ENCODE measurements around the gene FSD2. TPM values are rescaled to one million over a fixed set of nuclear protein-coding genes. Genes with fewer than 3 reads are reported as not detected.
"Not testable (repeated sequence)": the region's sequence is repeated elsewhere in the genome, so short reads cannot be mapped to it uniquely, and the experiment has no call there.

FSD2 gene
- total and polyA plus RNA-seq, 7 donors, result 0.51 to 65.3 (median 27.5) TPM

GRCh38 chr15:82710926-82711490, 94.9 kb downstream of the FSD2 start:
- 94 to 98% (median 97%) methylated on average over 26 of the region's 26 CpGs for WGBS, 3 donors
- Histone ChIP-seq H3K4me1 (peaks cover 7% of the 10 kb centered on the region), H3K27ac (no peak overlapping the region), H3K27me3 (ENCODE audit: insufficient read depth in 3 of 3, low read length in 2 of 3) (peaks cover 0 to 21% (median 5%) of the 10 kb centered on the region in 3 donors), H3K4me3 (no peak overlapping the region), H3K36me3 (ENCODE audit: insufficient read depth in 1 of 2, low read depth in 1 of 2) (no peaks in the 10 kb centered on the region), H3K9me3 (no peaks in the 10 kb centered on the region)
- no peak for TF ChIP-seq CTCF (IDR thresholded peaks at IDR 0.05)
- ATAC-seq, result no peak
- intact Hi-C loops (cut with DNase I), result no loop called here
- no peak for DNase-seq

- WGBS, 3 donors, result 13 to 14% (median 14%) methylated on average over 14 of the region's 14 CpGs
- Histone ChIP-seq H3K27ac (no peak overlapping the region), H3K36me3 (ENCODE audit: insufficient read depth in 1 of 2, low read depth in 1 of 2) (no peaks in the 10 kb centered on the region), H3K27me3 (ENCODE audit: insufficient read depth in 3 of 3, low read length in 2 of 3) (peaks cover 0 to 21% (median 5%) of the 10 kb centered on the region in 3 donors), H3K4me3 (peak overlapping the region; percentile 77), H3K9me3 (no peaks in the 10 kb centered on the region), H3K4me1 (peaks cover 7% of the 10 kb centered on the region)
- intact Hi-C loops (cut with DNase I), result no loop called here
- no peak for TF ChIP-seq CTCF (IDR thresholded peaks at IDR 0.05)
- no peak for ATAC-seq
- no peak for DNase-seq
Measured at GRCh38 chr15:82710208-82710555, 95.7 kb downstream of the FSD2 start.

DNA sequence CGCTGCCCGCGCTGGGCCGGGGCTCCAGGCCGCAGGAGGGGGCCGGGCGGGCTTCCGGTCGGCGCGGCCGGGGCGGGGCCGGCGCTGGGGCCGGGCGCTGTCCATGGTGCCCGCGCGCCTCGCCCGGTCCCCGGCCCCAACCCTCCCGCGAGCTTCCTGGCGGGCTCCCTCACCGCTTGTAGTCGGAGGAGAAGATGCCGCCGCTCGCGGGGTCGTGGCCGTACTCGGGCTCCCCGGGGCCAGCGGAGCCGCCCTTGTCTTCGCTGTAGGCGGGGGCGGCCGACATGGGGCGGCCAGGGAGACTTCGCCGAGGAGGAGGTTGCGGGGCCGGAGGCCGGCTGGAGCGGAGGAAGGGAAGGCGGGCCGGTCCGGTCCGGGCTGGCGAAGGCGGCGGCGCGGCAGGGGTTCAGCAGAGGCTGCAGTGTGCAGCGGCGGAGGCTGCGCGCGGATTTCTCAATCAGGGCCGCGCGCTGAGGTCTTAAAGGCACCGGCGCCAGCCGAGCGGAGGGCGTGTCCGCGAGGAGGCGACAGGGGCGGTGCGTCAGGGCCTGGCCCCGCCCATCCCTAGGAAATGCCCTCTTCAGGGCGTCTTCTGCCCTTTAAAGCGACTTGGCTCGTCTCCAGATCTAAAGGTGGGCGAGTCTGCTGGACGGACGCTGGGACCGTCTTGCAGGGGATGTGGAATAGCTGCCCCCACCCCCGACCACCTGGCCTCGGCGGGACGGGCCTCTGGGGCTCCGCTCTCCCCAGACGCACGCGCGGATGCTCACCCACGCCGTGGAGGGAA, 96.3 kb downstream of the FSD2 start, which contains the start of gene AP3B2:
Gene AP3B2, minus strand, starts transcription at position 455 of the 787 bp plus-strand sequence. Its CDS starts 169 bp downstream, at position 286.
- peaks cover 0 to 21% (median 5%) of the 10 kb centered on the region in 3 donors for H3K27me3 ChIP-seq (ENCODE audit: insufficient read depth in 3 of 3, low read length in 2 of 3)
- peak; percentile 94 to 97 (median 96) for ATAC-seq
- no peak within 1 kb of the TSS for H3K27ac ChIP-seq
- peak within 1 kb of the TSS; percentile 77 for H3K4me3 ChIP-seq
- H3K4me1 ChIP-seq, result peaks cover 7% of the 10 kb centered on the region
- peak; percentile 63 to 80 for DNase-seq
- TF ChIP-seq CTCF (IDR thresholded peaks at IDR 0.05), result no peak
- no peaks in the 10 kb centered on the region for H3K36me3 ChIP-seq (ENCODE audit: insufficient read depth in 1 of 2, low read depth in 1 of 2)
- WGBS, 3 donors, result 0 to 1% (median 1%) methylated on average over 48 to 95 of the region's 95 CpGs
- intact Hi-C loops (cut with DNase I), result no loop called here
- H3K9me3 ChIP-seq, result no peaks in the 10 kb centered on the region

DNA sequence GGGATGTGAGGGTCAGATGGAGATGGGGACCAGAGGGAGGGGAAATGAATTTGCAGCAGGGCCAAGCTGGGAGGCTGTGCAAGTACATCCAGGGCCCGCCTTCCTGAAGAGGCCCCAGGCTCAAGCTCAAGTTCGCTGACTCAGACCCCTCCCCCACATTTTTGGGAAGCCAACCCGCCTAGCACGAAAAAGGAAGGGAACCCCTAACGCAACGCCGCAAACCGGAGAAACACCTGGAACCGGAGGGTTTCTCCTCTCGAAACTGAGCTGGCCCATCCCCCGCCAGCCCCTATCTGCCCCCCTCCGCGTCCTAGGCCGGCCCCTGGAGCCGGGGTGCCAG, 96.8 kb downstream of the FSD2 start:
- DNase-seq, result no peak
- H3K4me3 ChIP-seq, result peak overlapping the region; percentile 77
- no peak for ATAC-seq
- no peak for TF ChIP-seq CTCF (IDR thresholded peaks at IDR 0.05)
- H3K4me1 ChIP-seq, result peaks cover 7% of the 10 kb centered on the region
- peaks cover 0 to 21% (median 5%) of the 10 kb centered on the region in 3 donors for H3K27me3 ChIP-seq (ENCODE audit: insufficient read depth in 3 of 3, low read length in 2 of 3)
- H3K36me3 ChIP-seq (ENCODE audit: insufficient read depth in 1 of 2, low read depth in 1 of 2), result no peaks in the 10 kb centered on the region
- WGBS, 3 donors, result 1 to 2% (median 1%) methylated on average over 11 to 15 of the region's 15 CpGs
- no peak overlapping the region for H3K27ac ChIP-seq
- no peaks in the 10 kb centered on the region for H3K9me3 ChIP-seq
- intact Hi-C loops (cut with DNase I), result no loop called here

GRCh38 chr15:82705856-82706255, 100.0 kb downstream of the FSD2 start:
- DNase-seq; H3K27ac ChIP-seq; intact Hi-C loops (cut with DNase I); H3K4me3 ChIP-seq; H3K9me3 ChIP-seq; H3K36me3 ChIP-seq (ENCODE audit: insufficient read depth in 1 of 2, low read depth in 1 of 2); ATAC-seq; H3K4me1 ChIP-seq: not testable (repeated sequence)
- 86 to 88% (median 87%) methylated on average over 8 of the region's 8 CpGs for WGBS, 3 donors
- peaks cover 0 to 12% (median 0%) of the 10 kb centered on the region in 3 donors for H3K27me3 ChIP-seq (ENCODE audit: insufficient read depth in 3 of 3, low read length in 2 of 3)

Other genes starting within 250 kb of the FSD2 start
- gene CPEB1, start 158.7 kb downstream of the FSD2 start, total RNA-seq, result 1 to 10 TPM in 3 of 4 donors, under 1 TPM in 1; 0.59 to 4.6 (median 1.5) TPM
- gene CPEB1, start 158.7 kb downstream of the FSD2 start, polyA plus RNA-seq, result 1 to 10 TPM in 1 of 3 donors, under 1 TPM in 2; 0.07 to 1.3 (median 0.31) TPM
- 1 to 10 TPM in 1 of 4 donors, under 1 TPM in 3; 0.13 to 2.0 (median 0.36) TPM for gene AP3B2, start 96.2 kb downstream of the FSD2 start, total RNA-seq
- under 1 TPM in 2 of 3 donors, not detected in 1; 0.16 to 0.27 TPM for gene AP3B2, start 96.2 kb downstream of the FSD2 start, polyA plus RNA-seq
- 10 to 100 TPM; 14.7 to 30.8 (median 24.1) TPM for gene WHAMM, start 3.6 kb upstream of the FSD2 start, total RNA-seq
- 10 to 100 TPM in 2 of 3 donors, 1 to 10 TPM in 1; 9.9 to 25.8 (median 12.0) TPM for gene WHAMM, start 3.6 kb upstream of the FSD2 start, polyA plus RNA-seq
- 100 to 1,000 TPM in 2 of 4 donors, 10 to 100 TPM in 2; 53.9 to 119 (median 92.3) TPM for gene HOMER2, start 146.7 kb upstream of the FSD2 start, total RNA-seq
- 10 to 100 TPM; 27.2 to 38.3 (median 36.7) TPM for gene HOMER2, start 146.7 kb upstream of the FSD2 start, polyA plus RNA-seq
- gene RAMAC, start 180.1 kb upstream of the FSD2 start, total RNA-seq, result 10 to 100 TPM; 17.0 to 21.8 (median 19.9) TPM
- 10 to 100 TPM; 23.8 to 43.3 (median 43.0) TPM for gene RAMAC, start 180.1 kb upstream of the FSD2 start, polyA plus RNA-seq
- gene C15orf40, start 205.6 kb upstream of the FSD2 start, total RNA-seq, result 10 to 100 TPM in 3 of 4 donors, 1 to 10 TPM in 1; 6.3 to 11.4 (median 11.2) TPM
- gene C15orf40, start 205.6 kb upstream of the FSD2 start, polyA plus RNA-seq, result 10 to 100 TPM; 11.3 to 16.2 (median 12.2) TPM